Neutrophil (primary cell): ENCODE results near the gene RASSF5.
A peak's percentile ranks its signal among the peaks of the same experiment; 100 is the strongest.

Experiments
- H3K27ac ChIP-seq: fragments of 200-600 bp; sonication (generic); 2 replicates; pipeline ENCODE4 v1.5.1; 2016; ENCODE audit warnings: mild to moderate bottlenecking, moderate library complexity
- H3K27me3 ChIP-seq: fragments of 200-600 bp; sonication (generic); 2 replicates; pipeline ENCODE4 v1.6.0; 2016; ENCODE audit warnings: mild to moderate bottlenecking
- H3K36me3 ChIP-seq: fragments of 200-600 bp; sonication (generic); 2 replicates; pipeline ENCODE4 v1.5.1; 2017
- H3K4me1 ChIP-seq, 2 experiments: fragments of 200-600 bp in 1 of 2; sonication (generic) in 1 of 2; 1 replicate in 1 of 2; 2 replicates in 1 of 2; pipeline versions ENCODE4 v1.5.1 to v1.6.1; 2013 to 2016; ENCODE audit warnings: low read depth in 1 of 2, low read length in 1 of 2, mild to moderate bottlenecking in 1 of 2, moderate library complexity in 1 of 2; ENCODE audit not compliant: control insufficient read depth in 1 of 2, insufficient read depth in 1 of 2
- H3K4me3 ChIP-seq, 2 experiments: fragments of 200-600 bp in 1 of 2; sonication (generic) in 1 of 2; 1 replicate in 1 of 2; 2 replicates in 1 of 2; pipeline ENCODE4 v1.5.1; 2013 to 2016; ENCODE audit warnings: low read depth in 1 of 2, low read length in 1 of 2, mild to moderate bottlenecking in 1 of 2, moderate library complexity in 1 of 2
- H3K9me3 ChIP-seq: fragments of 200-600 bp; sonication (generic); 2 replicates; pipeline ENCODE4 v1.5.1; 2016
- TF ChIP-seq, protein P1 (sequence below): fragments of 200-600 bp; sonication (generic); IDR thresholded peaks from 2 replicates; pipeline ENCODE4 v1.5.1; 2016; ENCODE audit warnings: antibody characterized with exemption

RASSF5 gene

DNA sequence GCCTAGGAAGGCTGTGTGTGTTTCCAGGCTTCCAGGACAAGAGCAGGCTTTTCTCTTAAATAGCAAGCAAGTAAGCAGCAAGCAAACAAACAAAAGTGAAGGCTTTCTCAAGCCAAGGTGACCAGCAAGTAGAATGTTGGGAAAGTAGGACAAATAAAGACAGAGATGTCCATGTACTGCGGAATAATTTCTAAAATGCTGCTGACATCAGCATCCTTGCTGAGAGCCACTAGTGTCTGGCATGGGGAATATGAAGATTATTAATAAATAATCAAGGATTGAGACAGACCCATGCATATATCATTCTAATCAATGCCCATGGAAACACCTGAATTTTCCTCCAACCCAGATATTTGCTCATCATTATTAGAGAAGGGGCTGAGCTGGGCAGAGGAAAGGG is 121.6 kb downstream of the RASSF5 start:
- Histone ChIP-seq H3K36me3 (no peaks in the 10 kb centered on the region), H3K4me1 (no peaks in the 10 kb centered on the region), H3K4me3 (no peak overlapping the region), H3K27ac (no peak overlapping the region), H3K9me3 (no peaks in the 10 kb centered on the region), H3K27me3 (no peaks in the 10 kb centered on the region)
- TF ChIP-seq, protein P1, sequence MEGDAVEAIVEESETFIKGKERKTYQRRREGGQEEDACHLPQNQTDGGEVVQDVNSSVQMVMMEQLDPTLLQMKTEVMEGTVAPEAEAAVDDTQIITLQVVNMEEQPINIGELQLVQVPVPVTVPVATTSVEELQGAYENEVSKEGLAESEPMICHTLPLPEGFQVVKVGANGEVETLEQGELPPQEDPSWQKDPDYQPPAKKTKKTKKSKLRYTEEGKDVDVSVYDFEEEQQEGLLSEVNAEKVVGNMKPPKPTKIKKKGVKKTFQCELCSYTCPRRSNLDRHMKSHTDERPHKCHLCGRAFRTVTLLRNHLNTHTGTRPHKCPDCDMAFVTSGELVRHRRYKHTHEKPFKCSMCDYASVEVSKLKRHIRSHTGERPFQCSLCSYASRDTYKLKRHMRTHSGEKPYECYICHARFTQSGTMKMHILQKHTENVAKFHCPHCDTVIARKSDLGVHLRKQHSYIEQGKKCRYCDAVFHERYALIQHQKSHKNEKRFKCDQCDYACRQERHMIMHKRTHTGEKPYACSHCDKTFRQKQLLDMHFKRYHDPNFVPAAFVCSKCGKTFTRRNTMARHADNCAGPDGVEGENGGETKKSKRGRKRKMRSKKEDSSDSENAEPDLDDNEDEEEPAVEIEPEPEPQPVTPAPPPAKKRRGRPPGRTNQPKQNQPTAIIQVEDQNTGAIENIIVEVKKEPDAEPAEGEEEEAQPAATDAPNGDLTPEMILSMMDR = no peak

DNA sequence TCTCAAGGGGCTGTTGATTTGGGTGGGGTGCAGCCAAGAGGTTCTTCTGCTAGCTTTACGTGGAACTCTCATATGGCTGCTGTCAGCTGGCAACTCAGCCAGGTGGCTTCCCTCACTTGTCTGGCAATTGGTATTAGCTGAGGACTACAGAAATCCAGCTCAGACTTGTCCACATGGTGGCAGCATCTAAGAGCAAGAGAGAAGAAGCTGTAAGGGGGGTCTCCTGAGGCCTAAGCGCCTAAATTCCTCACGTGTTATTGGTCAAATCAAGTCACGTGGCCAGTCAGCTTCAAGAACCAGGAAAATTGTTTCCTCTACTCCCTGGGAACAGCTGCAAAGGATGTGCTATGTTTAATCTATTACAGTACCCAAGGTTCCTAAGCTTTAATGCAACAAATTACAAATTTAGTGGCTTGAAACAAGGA is 123.8 kb downstream of the RASSF5 start:
- peaks cover 15% of the 10 kb centered on the region for H3K27me3 ChIP-seq
- no peak overlapping the region for H3K4me3 ChIP-seq
- H3K36me3 ChIP-seq = no peaks in the 10 kb centered on the region
- no peaks in the 10 kb centered on the region for H3K9me3 ChIP-seq
- TF ChIP-seq, protein P1 = no peak
- H3K27ac ChIP-seq = no peak overlapping the region
- peaks cover 16 to 20% of the 10 kb centered on the region in 2 experiments for H3K4me1 ChIP-seq

DNA sequence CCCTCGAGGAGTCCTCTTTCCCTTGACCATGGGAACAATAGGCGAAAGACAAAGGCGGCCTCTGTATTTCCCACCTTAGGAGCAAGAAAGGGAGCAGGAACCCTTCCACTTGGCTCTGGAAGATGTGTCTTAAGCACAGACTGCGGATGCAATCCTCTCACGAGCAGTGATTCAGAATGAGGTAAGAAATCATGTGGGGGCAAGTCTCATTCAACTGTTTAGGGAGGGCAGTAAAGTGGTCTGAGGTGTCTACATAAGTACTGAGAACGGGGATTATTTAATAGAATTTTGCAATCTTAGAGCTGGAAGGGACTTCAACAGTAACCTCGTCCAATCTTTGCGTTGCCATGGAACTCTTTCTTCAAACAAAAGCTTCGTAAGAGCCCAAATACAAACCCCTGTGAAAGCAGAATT is 126.4 kb downstream of the RASSF5 start:
- no peak overlapping the region for H3K27ac ChIP-seq

DNA sequence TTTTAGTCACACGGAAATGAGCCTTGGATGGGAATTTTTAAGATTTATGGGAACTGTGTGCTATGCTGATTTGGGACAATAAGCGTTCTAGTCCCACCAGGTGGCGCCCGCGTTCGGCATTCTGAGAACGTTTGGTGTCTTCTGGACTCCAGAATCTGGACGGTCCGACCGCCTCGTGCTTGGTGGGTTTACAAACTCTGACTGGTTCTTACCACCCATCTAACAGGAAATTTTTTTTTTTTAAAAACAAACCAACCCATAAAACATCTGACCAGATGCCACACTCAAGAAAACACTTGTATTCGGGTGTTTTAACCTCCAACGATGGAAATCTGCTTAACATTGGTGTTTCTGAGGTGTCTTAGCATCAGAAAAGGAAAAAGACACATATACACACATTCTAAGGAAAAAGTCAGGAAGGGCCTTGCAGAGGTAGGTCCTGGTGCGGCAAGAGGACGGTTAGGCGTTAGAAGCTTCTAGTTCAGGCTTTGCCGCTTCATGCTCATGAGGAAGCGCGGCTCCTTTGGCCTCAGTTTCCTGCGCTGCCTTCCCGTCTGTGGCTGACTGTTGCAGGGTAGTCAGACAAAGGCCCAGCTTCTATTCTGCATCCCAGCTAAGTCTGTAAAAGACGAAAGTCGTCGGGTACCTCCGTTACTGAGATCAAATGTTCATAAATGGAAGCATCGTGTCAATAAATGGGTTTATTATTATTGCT is 127.2 kb downstream of the RASSF5 start:
- Histone ChIP-seq H3K4me3 (peak overlapping the region; percentile 70 to 80), H3K4me1 (peaks cover 17 to 20% of the 10 kb centered on the region in 2 experiments), H3K36me3 (no peaks in the 10 kb centered on the region), H3K9me3 (no peaks in the 10 kb centered on the region), H3K27ac (no peak overlapping the region), H3K27me3 (peaks cover 30% of the 10 kb centered on the region)
- TF ChIP-seq, protein P1 = peak; percentile 72

More for the DNA sequence above, 126.4 kb downstream of the RASSF5 start:
- Histone ChIP-seq H3K4me3 (no peak overlapping the region), H3K36me3 (no peaks in the 10 kb centered on the region), H3K4me1 (peaks cover 17 to 20% of the 10 kb centered on the region in 2 experiments), H3K9me3 (no peaks in the 10 kb centered on the region), H3K27me3 (peaks cover 30% of the 10 kb centered on the region)
- TF ChIP-seq, protein P1 = no peak

GRCh38 chr1:206635080-206635977 is 128.0 kb downstream of the RASSF5 start, which contains the start of gene DYRK3:
Gene DYRK3, plus strand, starts transcription at chr1:206635536. Its CDS starts 168 bp downstream, at chr1:206635704.
- TF ChIP-seq, protein P1 = peak; percentile 42
- H3K27ac ChIP-seq = no peak within 1 kb of the TSS

More at GRCh38 chr1:206635080-206635977, 128.0 kb downstream of the RASSF5 start, which contains the start of gene DYRK3:
- Histone ChIP-seq H3K4me1 (peaks cover 17 to 20% of the 10 kb centered on the region in 2 experiments), H3K36me3 (no peaks in the 10 kb centered on the region), H3K9me3 (no peaks in the 10 kb centered on the region), H3K4me3 (peak within 1 kb of the TSS; percentile 70 to 80), H3K27me3 (peaks cover 30% of the 10 kb centered on the region)
